DND-41 (cell line): ENCODE results near the gene TNRC6B.

Experiments
- ATAC-seq: fragments of 200-7000 bp; cut with Tn5 transposase; 3 replicates; pipeline ENCODE4 v1.9.1; 2021; ENCODE audit warnings: low read depth; ENCODE audit not compliant: insufficient read depth
- DNase-seq: peaks from one replicate; pipeline ENCODE4 v3.0.0-alpha.2; 2020
- H2AFZ ChIP-seq: 2 replicates; pipeline ENCODE4 v1.6.0; 2012; ENCODE audit warnings: low read depth, low read length
- H3K27ac ChIP-seq: 2 replicates; pipeline ENCODE4 v1.5.1; 2012; ENCODE audit warnings: low read length, inconsistent platforms
- H3K27me3 ChIP-seq: fragments of 200-600 bp; sonication (generic); 2 replicates; pipeline ENCODE4 v1.6.0; 2012; ENCODE audit warnings: low read length, mild to moderate bottlenecking, inconsistent platforms; ENCODE audit not compliant: insufficient read depth, poor library complexity
- H3K36me3 ChIP-seq: 2 replicates; pipeline ENCODE4 v1.5.1; 2012; ENCODE audit warnings: low read length, inconsistent platforms; ENCODE audit not compliant: insufficient read depth
- H3K4me1 ChIP-seq: 2 replicates; pipeline ENCODE4 v1.5.1; 2012; ENCODE audit warnings: mild to moderate bottlenecking, low read length; ENCODE audit not compliant: insufficient read depth
- H3K4me2 ChIP-seq: 2 replicates; pipeline ENCODE4 v1.6.0; 2012; ENCODE audit warnings: mild to moderate bottlenecking, moderate library complexity, low read length, inconsistent platforms; ENCODE audit not compliant: insufficient read depth
- H3K4me3 ChIP-seq, 2 experiments: fragments of 200-600 bp in 1 of 2; shearing (Covaris generic) in 1 of 2; 2 replicates each; pipeline ENCODE4 v1.5.1; 2012 to 2016; ENCODE audit warnings: inconsistent platforms in 2 of 2, low read length in 2 of 2, mild to moderate bottlenecking in 2 of 2, low read depth in 1 of 2, moderate library complexity in 1 of 2
- H3K79me2 ChIP-seq: 2 replicates; pipeline ENCODE4 v1.6.0; 2012; ENCODE audit warnings: low read length, inconsistent platforms; ENCODE audit not compliant: insufficient read depth
- H3K9ac ChIP-seq: 2 replicates; pipeline ENCODE4 v1.6.0; 2012; ENCODE audit warnings: low read depth, mild to moderate bottlenecking, inconsistent platforms, low read length, moderate library complexity
- H3K9me3 ChIP-seq: 2 replicates; pipeline ENCODE4 v1.5.1; 2012; ENCODE audit warnings: low read length, moderate library complexity, mild to moderate bottlenecking, inconsistent platforms; ENCODE audit not compliant: insufficient read depth, severe bottlenecking
- H4K20me1 ChIP-seq: 2 replicates; pipeline ENCODE4 v1.6.0; 2012; ENCODE audit warnings: low read length; ENCODE audit not compliant: insufficient read depth
- CTCF ChIP-seq: IDR thresholded peaks from 2 replicates; pipeline ENCODE4 v1.5.1; 2012; ENCODE audit warnings: borderline replicate concordance, low read length, moderate library complexity, mild to moderate bottlenecking; ENCODE audit not compliant: poor library complexity, severe bottlenecking; ENCODE audit errors: extremely low read depth
- EZH2 ChIP-seq: IDR thresholded peaks from 3 replicates; pipeline ENCODE4 v1.6.1; 2012; ENCODE audit warnings: borderline replicate concordance, low read depth, mild to moderate bottlenecking, moderate library complexity, low read length, inconsistent platforms; ENCODE audit not compliant: severe bottlenecking

The TNRC6B gene

GRCh38 chr22:40273319-40273718, 95.6 kb downstream of the TNRC6B start:
- ATAC-seq (no peak), DNase-seq (no peak)
- Histone ChIP-seq H4K20me1 (no peaks in the 10 kb centered on the region), H3K9me3 (no peaks in the 10 kb centered on the region), H3K9ac (no peak overlapping the region), H3K4me1 (no peaks in the 10 kb centered on the region), H3K36me3 (peaks cover 52% of the 10 kb centered on the region), H3K27me3 (no peaks in the 10 kb centered on the region), H2AFZ (no peak overlapping the region), H3K4me2 (no peak overlapping the region), H3K27ac (no peak overlapping the region), H3K79me2 (no peaks in the 10 kb centered on the region), H3K4me3 (no peak overlapping the region)
- no peak for TF ChIP-seq CTCF
- no peak for TF ChIP-seq EZH2

GRCh38 chr22:40276996-40277823, 99.5 kb downstream of the TNRC6B start:
- ATAC-seq (no peak), DNase-seq (no peak)
- no peak overlapping the region for H3K4me2 ChIP-seq
- H3K9me3 ChIP-seq = no peaks in the 10 kb centered on the region
- H3K4me1 ChIP-seq = no peaks in the 10 kb centered on the region
- H3K27me3 ChIP-seq = no peaks in the 10 kb centered on the region
- H4K20me1 ChIP-seq = no peaks in the 10 kb centered on the region
- H3K4me3 ChIP-seq = no peak overlapping the region
- no peak overlapping the region for H3K27ac ChIP-seq
- H2AFZ ChIP-seq = no peak overlapping the region
- no peak overlapping the region for H3K9ac ChIP-seq
- no peak for TF ChIP-seq CTCF
- H3K79me2 ChIP-seq = no peaks in the 10 kb centered on the region
- peaks cover 72% of the 10 kb centered on the region for H3K36me3 ChIP-seq

GRCh38 chr22:40279017-40279416, 101.3 kb downstream of the TNRC6B start:
- Histone ChIP-seq H3K27me3 (no peaks in the 10 kb centered on the region), H2AFZ (no peak overlapping the region), H3K4me2 (no peak overlapping the region), H3K27ac (no peak overlapping the region), H3K4me3 (no peak overlapping the region), H4K20me1 (no peaks in the 10 kb centered on the region), H3K9me3 (no peaks in the 10 kb centered on the region), H3K4me1 (no peaks in the 10 kb centered on the region), H3K79me2 (no peaks in the 10 kb centered on the region), H3K36me3 (peaks cover 62% of the 10 kb centered on the region), H3K9ac (no peak overlapping the region)
- ATAC-seq (no peak), DNase-seq (no peak)
- no peak for TF ChIP-seq CTCF
- TF ChIP-seq EZH2 = no peak

- Histone ChIP-seq H3K36me3 (peaks cover 78% of the 10 kb centered on the region), H3K27ac (no peak overlapping the region), H3K9me3 (no peaks in the 10 kb centered on the region), H3K9ac (no peak overlapping the region), H3K79me2 (no peaks in the 10 kb centered on the region), H3K4me2 (no peak overlapping the region), H3K4me1 (no peaks in the 10 kb centered on the region), H4K20me1 (no peaks in the 10 kb centered on the region), H3K4me3 (no peak overlapping the region), H2AFZ (no peak overlapping the region), H3K27me3 (no peaks in the 10 kb centered on the region)
- ATAC-seq (no peak), DNase-seq (no peak)
- TF ChIP-seq EZH2 = no peak
- TF ChIP-seq CTCF = no peak
These were observed 104.0 kb downstream of the TNRC6B start for GRCh38 chr22:40281717-40282116.
